Left ventricle myocardium inferior (tissue), 1 donor: Measurements from ENCODE around the gene SEC23B. TPM values are rescaled to one million over a fixed set of nuclear protein-coding genes. Genes with fewer than 3 reads are reported as not detected.
"Not testable (repeated sequence)": the region's sequence is repeated elsewhere in the genome, so short reads cannot be mapped to it uniquely, and the experiment has no call there.

Experiments used
- DNase-seq: peaks from one replicate; pipeline ENCODE4 v3.0.0-alpha.2; 2020
- H3K27ac ChIP-seq: fragments of 200-600 bp; replicated peaks from 2 replicates; pipeline ENCODE4 v1.8.0; 2021
- H3K27me3 ChIP-seq: fragments of 200-600 bp; 2 replicates; pipeline ENCODE4 v1.8.0; 2021; ENCODE audit warnings: low read depth
- H3K36me3 ChIP-seq: fragments of 200-600 bp; 2 replicates; pipeline ENCODE4 v1.8.0; 2021
- H3K4me1 ChIP-seq: fragments of 200-600 bp; 2 replicates; pipeline ENCODE4 v1.8.0; 2021
- H3K4me3 ChIP-seq: fragments of 200-600 bp; 2 replicates; pipeline ENCODE4 v1.8.0; 2021; ENCODE audit warnings: mild to moderate bottlenecking, moderate library complexity
- H3K9me3 ChIP-seq: fragments of 200-600 bp; replicated peaks from 2 replicates; pipeline ENCODE4 v1.8.0; 2021
- CTCF ChIP-seq: fragments of 200-600 bp; IDR thresholded peaks from 2 replicates; pipeline ENCODE4 v1.8.0; 2021; ENCODE audit warnings: antibody characterized with exemption, mild to moderate bottlenecking, borderline replicate concordance
- intact Hi-C: fragments of 100-400 bp; cut with micrococcal nuclease; formaldehyde crosslinking; loops from one replicate; pipeline ENCODE4 v1.11.0; 2022
- total RNA-seq: library from RNA; stranded (reverse); fragmentation: NEBNext Ultra II Directional; extraction: Animal tissue kit (Norgen Biotek cat#: 25700); gene quantifications from one replicate; pipeline ENCODE4 v1.2.1, GENCODE V29; 2021
- donor health status: DM: no; HTN: yes; CAD: no; lungs with severe emphysema.

SEC23B gene
- total RNA-seq, 1 donor from 2014 or later, result 9.7 TPM

- intact Hi-C loops, result no loop called here
- peaks cover 71% of the 10 kb centered on the region for H3K36me3 ChIP-seq
- peaks cover under 1% of the 10 kb centered on the region for H3K4me1 ChIP-seq
- H3K4me3 ChIP-seq, result no peak overlapping the region
- H3K27ac ChIP-seq, result no peak overlapping the region
- no peak for DNase-seq
- no peaks in the 10 kb centered on the region for H3K27me3 ChIP-seq
- no peaks in the 10 kb centered on the region for H3K9me3 ChIP-seq
- TF ChIP-seq CTCF, result no peak
Observed at GRCh38 chr20:18514127-18514526, 6.4 kb downstream of the SEC23B start.

GRCh38 chr20:18515973-18516372 lies 8.2 kb downstream of the SEC23B start:
- no peak for DNase-seq
- intact Hi-C loops, result no loop called here
- Histone ChIP-seq H3K27ac (no peak overlapping the region), H3K4me1 (no peaks in the 10 kb centered on the region), H3K4me3 (no peak overlapping the region), H3K36me3 (peaks cover 56% of the 10 kb centered on the region), H3K9me3 (no peaks in the 10 kb centered on the region), H3K27me3 (no peaks in the 10 kb centered on the region)
- no peak for TF ChIP-seq CTCF

DNA sequence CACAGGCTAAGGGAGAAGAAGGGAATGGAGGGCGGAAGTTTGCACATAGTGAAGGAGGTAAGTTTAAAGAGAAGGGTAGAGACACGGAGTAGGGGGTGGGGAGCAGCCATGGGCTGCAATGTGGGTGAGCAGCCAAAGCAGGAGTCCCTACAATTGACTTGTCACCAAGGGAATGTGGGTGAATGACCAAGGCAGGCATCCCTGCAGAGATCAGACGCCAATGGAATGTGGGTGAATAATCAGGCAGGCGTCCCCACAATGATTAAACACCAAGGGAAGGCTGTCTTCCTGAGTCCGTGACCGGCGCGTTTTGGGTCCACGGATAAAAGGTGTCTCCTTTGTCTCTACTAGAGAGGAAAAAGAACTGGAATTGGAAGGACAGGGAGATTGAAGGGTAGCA lies 14.3 kb downstream of the SEC23B start:
- H3K4me3 ChIP-seq, H3K4me1 ChIP-seq, H3K27me3 ChIP-seq, intact Hi-C loops, DNase-seq, H3K27ac ChIP-seq, H3K9me3 ChIP-seq: not testable (repeated sequence)
- peaks cover 32% of the 10 kb centered on the region for H3K36me3 ChIP-seq

- intact Hi-C loops, result no loop called here
Observed at GRCh38 chr20:18523066-18523465, 15.3 kb downstream of the SEC23B start.

DNA sequence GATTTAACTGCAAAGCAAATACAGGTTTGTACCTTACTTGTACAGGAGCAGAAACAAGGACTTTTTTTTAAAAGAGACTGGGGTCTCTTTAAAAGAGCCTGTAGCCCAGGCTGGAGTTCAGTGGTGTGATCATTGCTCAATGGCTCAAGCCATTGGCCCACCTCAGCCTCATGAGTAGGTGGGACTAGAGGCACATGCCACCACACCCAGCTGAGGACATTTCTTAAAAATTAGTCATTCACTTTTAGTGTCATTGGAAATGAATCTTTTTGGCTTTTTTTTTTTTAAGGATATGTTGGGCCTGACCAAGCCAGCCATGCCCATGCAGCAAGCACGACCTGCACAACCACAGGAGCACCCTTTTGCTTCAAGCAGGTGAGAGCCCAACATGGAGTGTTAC lies 16.9 kb downstream of the SEC23B start:
- no peaks in the 10 kb centered on the region for H3K27me3 ChIP-seq
- peaks cover 56% of the 10 kb centered on the region for H3K36me3 ChIP-seq
- no peak overlapping the region for H3K27ac ChIP-seq
- no peak for TF ChIP-seq CTCF
- intact Hi-C loops, result no loop called here
- H3K4me1 ChIP-seq, result no peaks in the 10 kb centered on the region
- no peak overlapping the region for H3K4me3 ChIP-seq
- H3K9me3 ChIP-seq, result no peaks in the 10 kb centered on the region
- DNase-seq, result no peak

More at GRCh38 chr20:18523066-18523465, 15.3 kb downstream of the SEC23B start:
- H3K36me3 ChIP-seq, result peaks cover 40% of the 10 kb centered on the region
- H3K4me3 ChIP-seq, result no peak overlapping the region
- no peak overlapping the region for H3K27ac ChIP-seq
- TF ChIP-seq CTCF, result no peak
- H3K27me3 ChIP-seq, result no peaks in the 10 kb centered on the region
- no peaks in the 10 kb centered on the region for H3K4me1 ChIP-seq
- no peak for DNase-seq
- H3K9me3 ChIP-seq, result no peaks in the 10 kb centered on the region

- H3K4me3 ChIP-seq, H3K27me3 ChIP-seq, DNase-seq, H3K4me1 ChIP-seq, intact Hi-C loops, H3K9me3 ChIP-seq, H3K27ac ChIP-seq: not testable (repeated sequence)
- H3K36me3 ChIP-seq, result peaks cover 77% of the 10 kb centered on the region
Observed at GRCh38 chr20:18526761-18527160, 19.0 kb downstream of the SEC23B start.

DNA sequence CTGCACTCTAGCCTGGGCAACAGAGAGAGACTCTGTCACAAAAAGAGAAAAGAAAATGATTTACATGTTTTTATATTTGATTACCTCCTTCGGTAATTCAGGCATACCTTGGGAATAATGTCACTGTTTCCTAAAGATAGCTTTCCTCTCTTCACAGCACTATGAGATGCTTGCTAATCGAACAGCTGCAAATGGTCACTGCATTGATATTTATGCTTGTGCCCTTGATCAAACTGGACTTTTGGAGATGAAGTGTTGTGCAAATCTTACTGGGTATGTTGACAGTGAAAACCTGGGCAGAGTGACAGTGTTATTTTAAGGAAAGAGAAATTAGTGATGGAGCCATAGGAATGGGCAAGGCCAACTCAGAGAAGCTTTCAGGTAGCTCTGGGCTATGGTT lies 19.6 kb downstream of the SEC23B start:
- no peak overlapping the region for H3K4me3 ChIP-seq
- H3K27me3 ChIP-seq, result no peaks in the 10 kb centered on the region
- H3K27ac ChIP-seq, result no peak overlapping the region
- peaks cover 83% of the 10 kb centered on the region for H3K36me3 ChIP-seq
- H3K4me1 ChIP-seq, result no peaks in the 10 kb centered on the region
- no peak for TF ChIP-seq CTCF
- intact Hi-C loops, result no loop called here
- H3K9me3 ChIP-seq, result no peaks in the 10 kb centered on the region
- DNase-seq, result no peak
